Measurements from ENCODE around the gene COPE.

COPE gene

DNA sequence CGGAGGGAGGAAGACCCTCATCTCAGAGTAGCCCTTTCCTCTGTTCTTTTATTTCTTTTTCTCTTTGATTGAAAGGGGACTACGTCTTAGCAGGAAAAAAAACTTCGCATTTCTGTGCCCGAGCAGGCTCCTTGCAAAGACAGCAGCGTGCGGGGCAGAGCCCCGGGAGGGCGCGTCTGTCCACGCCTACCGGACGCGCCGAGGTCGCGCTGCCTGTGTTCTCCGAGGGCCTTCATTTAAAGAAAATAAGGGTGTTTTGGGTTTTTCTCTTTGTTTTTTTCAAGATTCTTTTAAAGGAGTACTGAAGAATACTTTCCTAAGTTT is 52.4 kb downstream of the COPE start:
- no peak for DNase-seq (ENCODE audit: low read depth)

DNA sequence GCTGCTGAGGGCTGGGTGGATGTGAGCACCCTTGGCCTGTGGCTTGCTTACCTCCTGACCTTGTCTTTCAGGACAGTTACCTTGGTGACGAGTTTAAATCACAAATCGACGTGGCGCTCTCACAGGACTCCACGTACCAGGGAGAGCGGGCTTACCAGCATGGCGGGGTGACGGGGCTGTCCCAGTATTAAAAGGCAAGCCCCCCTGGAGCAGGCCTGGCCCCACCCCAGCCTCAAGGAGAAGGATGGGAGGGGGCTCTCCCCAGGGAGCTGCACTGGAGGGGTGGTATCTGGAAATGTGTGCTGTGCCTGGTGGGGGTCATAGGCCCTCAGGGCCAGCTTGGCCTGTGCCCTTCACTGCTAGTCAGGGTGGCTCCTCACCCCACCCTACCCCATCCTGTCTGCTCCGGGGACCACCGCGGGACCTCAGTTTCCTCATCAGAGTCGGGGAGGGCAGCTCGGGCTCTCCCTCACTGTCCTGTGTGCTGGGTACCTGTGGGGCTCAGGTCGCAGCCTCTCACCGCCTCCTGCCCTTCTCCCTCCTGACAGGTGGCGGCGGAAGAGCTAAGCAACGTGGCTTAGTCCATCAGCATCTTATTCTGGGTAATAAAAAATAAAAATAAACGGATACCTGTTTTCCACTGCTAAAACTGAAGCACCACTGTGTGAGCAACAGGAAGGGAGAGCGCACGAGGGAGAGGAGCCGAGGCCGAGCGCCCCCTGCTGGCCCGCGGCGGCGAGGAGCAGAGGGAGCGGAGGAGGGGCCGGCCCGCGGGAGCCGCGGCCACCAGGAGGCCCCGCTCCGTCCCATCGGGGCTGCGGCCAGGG is 53.0 kb downstream of the COPE start:
- DNase-seq (ENCODE audit: low read depth), result peak; percentile 24

DNA sequence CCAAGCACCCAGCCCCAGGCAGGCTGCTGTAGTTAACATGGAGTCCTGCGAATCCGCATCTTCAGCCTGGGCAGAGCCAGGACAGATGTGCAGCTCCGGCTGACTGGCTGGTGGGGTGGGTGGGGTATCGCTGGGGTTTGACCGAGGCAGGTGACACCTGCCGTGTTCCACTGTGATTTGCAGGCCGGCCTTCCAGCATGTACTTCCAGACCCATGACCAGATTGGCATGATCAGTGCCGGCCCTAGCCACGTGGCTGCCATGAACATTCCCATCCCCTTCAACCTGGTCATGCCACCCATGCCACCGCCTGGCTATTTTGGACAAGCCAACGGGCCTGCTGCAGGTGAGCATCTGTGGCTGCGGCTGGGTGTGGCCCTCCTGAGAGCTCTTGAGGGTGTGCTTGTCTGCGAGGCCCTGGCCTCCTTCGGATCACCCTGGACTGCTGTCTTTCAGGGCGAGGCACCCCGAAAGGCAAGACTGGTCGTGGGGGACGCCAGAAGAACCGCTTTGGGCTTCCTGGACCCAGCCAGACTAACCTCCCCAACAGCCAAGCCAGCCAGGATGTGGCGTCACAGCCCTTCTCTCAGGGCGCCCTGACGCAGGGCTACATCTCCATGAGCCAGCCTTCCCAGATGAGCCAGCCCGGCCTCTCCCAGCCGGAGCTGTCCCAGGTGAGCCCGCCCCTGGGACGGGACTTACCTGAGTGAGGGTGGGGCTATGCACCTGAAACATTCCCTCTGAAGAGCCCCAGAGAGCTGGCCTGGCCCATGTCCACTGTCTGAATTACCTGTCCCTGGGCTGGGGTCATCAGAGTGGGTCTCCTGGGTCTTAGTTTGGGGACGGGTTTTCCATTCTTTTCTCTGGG is 53.8 kb downstream of the COPE start:
- no peak for DNase-seq (ENCODE audit: low read depth)

DNA sequence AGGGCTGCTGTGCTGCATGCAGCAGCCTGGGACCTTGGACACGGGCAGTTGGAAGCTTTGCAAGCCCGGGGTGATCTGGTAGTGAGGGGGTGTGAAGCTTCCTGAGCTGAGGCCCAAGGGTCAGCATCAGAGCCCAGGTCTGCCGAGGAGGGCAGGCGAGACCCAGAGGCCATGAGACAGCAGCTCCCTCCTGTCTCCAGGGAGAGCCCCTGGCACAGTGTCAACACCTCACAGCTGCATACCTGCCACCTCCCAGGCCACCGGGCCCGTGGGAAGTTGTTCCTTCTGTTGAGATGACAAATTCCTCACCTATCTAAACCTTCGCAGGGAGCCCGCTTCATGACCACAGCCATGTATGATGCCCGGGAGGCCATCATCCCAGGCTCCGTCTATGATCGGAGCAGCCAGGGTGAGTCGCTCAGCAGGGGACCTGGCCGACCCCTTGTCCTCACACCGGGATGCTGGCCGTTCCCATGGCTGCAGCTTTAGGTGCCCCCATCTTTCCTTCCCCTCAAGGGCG is 55.3 kb downstream of the COPE start:
- DNase-seq (ENCODE audit: low read depth), result no peak

DNA sequence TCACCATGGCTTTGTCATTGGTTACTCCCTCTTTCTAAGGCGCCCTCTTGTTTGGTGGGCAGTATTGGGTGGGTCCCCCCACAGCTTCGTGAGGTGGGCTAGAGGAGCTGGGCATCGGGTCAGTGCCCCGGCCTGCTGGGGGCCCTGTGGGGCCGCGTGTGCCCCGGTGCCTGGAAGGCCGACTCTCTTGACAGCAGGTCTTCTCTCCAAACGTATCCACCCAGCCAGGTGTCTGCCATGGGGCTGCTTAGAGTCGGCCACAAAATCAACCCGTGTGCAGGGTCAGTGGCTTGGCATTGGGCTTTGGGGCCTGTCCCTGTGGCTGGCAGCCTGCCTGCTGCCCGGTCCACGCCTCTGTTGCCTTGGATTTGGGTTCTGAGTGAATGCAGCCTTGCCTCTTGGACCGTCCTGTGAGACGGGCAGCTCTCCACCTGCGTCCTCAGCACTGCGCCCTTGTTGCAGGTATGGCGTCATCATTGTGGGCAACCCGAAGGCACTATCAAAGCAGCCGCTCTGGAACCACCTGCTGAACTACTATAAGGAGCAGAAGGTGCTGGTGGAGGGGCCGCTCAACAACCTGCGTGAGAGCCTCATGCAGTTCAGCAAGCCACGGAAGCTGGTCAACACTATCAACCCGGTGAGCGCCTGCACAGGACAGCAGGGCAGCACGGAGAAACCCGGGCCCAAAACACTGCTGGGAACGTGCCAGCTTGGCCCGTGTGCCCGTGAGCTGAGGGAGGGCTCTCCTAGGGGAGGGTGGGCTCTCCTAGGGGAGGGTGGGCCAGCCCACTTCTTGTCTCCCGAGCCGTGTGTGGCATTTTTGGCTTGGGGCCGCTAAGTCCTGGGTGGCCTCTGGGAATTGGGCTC is 56.0 kb downstream of the COPE start:
- no peak for DNase-seq (ENCODE audit: low read depth)

DNA sequence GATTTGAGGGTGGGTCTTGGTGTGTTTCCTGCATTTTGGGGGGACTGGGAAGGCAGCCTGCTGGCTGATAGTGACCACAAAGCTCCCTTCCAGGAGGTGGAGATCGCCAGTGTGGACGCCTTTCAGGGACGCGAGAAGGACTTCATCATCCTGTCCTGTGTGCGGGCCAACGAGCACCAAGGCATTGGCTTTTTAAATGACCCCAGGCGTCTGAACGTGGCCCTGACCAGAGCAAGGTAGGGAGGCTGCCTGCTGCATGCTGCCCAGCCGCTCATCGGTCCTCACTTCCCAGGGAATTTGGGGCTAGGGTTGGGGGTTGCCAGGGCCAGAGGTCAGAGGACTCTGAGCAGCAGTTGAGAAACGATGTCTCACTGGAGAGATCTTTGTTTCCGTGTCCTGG is 57.3 kb downstream of the COPE start:
- DNase-seq (ENCODE audit: low read depth), result no peak

DNA sequence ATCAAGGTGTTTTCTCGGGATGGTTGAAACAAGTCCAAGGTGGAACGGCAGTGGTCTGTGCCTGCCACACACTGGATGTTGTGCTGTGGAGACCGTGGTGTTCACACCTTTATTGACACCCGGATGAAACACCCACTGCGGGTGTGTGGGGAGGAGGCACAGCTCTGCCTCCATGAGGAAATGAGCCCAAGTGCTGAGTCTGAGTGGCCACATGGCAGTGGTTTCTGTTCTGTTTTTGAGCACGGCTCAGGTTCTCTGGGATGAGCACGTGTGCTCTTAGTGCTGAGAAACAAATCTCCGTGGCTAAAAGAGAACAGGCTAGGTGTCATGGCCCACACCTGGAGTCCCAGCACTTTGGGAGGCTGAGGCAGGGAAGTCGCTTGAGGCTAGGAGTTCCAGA is 58.0 kb downstream of the COPE start:
- DNase-seq (ENCODE audit: low read depth), result no peak

DNA sequence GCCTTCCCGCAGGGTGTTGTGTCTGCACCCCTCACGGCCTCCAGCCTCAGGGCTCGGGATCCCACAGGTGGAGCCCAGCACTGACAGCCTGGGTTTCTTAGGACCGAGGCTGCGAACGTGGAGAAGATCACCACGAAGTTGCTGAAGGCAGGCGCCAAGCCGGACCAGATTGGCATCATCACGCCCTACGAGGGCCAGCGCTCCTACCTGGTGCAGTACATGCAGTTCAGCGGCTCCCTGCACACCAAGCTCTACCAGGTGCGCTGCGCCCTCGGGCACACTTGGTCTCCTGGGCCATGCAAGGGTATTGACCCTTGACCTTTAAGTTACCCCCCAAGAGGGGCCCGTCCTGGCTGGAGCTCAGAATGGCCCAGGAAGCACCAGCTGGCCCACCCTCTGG is 58.5 kb downstream of the COPE start:
- DNase-seq (ENCODE audit: low read depth), result no peak

DNA sequence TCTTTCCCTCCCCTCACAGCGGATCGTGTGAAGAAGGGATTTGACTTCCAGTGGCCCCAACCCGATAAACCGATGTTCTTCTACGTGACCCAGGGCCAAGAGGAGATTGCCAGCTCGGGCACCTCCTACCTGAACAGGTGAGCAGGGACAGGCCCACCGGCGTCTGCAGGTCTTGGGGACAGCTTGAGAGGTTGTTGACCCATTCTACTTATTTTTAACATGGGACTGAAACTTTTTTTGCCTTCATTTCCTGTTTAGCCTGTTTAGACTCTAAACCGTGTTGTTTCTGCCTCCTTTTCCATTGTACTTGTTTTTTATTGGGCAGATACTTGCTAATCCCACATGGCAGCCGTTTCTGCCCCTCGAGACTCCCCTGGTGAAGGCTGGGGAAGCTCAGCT is 58.9 kb downstream of the COPE start:
- no peak for DNase-seq (ENCODE audit: low read depth)

DNA sequence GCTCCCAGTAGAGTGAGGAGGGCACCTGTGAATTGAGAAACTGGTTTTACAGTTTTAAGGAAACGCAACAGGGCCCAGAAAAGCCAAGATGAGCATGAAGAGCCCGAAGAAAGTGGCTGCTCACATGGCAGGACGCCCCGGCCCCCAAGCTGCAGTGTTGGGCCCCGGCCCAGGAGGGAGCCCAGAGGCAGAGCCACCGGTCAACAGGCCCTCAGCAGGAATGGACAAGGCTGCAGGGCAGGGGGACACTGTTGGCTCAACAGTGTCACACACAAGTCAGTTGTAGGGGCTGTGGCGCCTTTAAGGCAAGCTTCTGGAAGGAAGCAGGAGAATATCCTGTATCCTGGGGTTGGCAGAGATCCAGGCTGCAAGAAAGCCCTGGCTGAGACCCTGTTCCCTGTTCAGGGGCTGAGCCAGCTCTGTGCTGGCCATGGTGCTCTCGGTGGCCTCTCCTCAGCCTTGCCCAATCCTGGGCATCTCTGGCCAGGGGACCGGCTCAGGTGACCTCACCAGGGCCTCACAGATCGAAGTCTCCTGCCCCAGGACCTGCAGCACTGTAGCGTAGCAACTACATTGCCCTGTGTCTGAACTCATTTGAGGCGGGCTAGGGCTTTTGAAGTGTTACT is 59.4 kb downstream of the COPE start:
- DNase-seq (ENCODE audit: low read depth), result no peak

DNA sequence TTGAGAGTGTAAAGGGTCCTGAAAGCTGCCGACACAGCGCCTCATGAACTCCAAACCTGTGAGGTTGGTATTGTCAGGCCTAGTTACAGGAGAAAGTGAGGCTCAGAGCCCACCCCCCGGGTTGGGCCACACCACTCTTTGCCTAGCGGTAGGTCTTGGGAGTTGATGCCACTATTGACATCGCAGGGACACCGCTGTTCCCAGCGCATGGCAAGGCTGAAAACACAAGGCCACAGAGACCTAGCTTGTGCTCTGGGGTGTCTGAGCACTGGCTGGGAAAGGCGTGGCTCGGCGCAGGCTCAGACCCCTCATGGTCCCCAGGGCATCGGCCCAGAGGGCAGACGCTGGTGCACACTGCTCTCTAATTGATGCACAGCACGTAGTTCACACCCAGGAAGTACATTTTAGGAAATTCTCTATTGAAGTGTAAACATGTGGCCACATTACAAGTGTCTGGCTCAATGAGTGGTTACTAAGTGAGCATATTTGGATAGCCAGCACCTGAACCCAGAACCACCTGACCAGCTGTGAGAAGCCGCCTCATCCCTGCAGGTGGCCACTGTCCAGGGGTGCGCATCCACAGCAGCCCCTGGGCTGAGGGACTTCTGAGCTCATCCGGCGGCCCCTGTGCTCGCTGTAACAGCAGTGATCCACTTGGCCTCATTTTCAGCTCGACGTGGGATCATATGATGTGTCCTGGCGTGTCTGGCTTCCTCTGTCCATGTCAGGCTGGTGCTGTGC is 60.1 kb downstream of the COPE start:
- DNase-seq (ENCODE audit: low read depth), result no peak

DNA sequence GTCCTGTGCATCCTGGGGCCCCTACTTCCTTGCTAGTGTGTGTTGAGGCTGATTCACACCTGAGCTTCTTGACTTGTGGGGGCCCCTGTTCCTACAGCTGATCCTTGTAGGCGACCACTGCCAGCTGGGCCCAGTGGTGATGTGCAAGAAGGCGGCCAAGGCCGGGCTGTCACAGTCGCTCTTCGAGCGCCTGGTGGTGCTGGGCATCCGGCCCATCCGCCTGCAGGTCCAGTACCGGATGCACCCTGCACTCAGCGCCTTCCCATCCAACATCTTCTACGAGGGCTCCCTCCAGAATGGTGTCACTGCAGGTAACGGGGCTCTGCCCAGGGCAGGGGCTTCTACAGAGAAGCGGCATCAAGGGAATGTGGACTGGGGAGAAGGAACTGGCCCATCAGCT is 62.0 kb downstream of the COPE start:
- no peak for DNase-seq (ENCODE audit: low read depth)

DNA sequence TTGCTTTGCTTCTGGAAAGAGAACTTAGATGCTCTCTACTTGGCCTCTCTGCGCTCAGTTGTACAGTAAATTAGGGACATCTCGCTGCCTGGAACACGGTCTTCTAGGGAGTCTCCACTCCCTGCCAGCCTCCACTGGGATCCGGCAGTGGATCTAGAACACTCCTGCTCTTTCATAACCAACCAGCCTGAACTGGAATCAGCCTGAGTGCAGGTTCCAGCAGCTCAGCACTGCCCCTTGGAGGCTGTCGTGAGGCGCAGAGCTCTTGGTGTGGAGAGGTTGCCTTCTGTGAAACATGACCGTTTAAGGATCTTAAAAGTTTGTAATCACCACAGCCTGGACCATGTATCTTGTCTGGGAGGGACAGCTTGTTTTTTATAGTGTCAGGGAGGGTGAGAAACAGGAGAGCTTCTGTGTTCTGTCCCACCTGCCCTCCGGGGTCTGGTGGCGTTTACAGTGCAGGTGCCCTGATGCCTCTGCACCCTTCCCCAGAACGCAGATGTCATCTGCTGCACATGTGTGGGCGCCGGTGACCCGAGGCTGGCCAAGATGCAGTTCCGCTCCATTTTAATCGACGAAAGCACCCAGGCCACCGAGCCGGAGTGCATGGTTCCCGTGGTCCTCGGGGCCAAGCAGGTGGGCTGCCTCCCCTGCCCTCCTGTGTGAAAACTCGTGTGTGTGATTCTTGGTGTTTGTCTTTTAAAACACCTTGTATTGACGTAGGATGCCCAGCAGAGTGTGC is 62.6 kb downstream of the COPE start:
- no peak for DNase-seq (ENCODE audit: low read depth)

DNA sequence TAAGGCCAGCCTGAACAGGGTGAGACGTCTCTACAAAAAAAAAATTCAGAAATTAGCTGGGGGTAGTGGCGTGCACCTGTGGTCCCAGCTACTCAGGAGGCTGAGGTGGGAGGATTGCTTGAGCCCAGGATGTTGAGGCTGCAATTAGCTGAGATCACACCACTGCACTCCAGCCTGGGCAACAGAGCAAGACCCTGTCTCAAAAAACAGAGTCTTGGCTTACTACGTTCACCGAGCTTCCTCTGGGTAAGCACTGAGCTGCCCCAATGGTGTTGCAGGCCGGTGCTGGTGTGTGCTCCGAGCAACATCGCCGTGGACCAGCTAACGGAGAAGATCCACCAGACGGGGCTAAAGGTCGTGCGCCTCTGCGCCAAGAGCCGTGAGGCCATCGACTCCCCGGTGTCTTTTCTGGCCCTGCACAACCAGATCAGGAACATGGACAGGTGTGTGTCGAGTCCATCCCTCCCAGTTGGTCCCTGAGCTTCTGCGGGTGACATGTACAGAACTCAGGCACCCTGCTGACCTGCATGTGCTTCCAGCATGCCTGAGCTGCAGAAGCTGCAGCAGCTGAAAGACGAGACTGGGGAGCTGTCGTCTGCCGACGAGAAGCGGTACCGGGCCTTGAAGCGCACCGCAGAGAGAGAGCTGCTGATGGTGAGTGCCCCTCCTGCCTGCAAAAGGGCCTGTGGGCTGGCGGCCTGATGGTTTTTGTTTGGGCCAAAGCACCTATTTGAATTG is 63.4 kb downstream of the COPE start:
- DNase-seq (ENCODE audit: low read depth), result no peak

DNA sequence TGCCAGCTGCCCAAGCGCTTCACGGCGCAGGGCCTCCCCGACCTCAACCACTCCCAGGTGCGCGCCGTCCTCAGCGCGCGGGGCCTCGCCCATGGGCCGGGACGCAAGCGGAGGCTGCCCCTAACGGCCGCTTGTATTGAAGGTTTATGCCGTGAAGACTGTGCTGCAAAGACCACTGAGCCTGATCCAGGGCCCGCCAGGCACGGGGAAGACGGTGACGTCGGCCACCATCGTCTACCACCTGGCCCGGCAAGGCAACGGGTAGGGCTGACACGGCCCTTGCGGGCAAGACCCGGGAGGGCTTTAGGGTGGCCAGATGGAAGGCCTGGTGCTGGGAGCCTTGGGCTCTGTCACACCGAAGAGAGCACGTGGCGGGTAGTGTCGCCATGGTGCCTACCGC is 64.2 kb downstream of the COPE start:
- no peak for DNase-seq (ENCODE audit: low read depth)

DNA sequence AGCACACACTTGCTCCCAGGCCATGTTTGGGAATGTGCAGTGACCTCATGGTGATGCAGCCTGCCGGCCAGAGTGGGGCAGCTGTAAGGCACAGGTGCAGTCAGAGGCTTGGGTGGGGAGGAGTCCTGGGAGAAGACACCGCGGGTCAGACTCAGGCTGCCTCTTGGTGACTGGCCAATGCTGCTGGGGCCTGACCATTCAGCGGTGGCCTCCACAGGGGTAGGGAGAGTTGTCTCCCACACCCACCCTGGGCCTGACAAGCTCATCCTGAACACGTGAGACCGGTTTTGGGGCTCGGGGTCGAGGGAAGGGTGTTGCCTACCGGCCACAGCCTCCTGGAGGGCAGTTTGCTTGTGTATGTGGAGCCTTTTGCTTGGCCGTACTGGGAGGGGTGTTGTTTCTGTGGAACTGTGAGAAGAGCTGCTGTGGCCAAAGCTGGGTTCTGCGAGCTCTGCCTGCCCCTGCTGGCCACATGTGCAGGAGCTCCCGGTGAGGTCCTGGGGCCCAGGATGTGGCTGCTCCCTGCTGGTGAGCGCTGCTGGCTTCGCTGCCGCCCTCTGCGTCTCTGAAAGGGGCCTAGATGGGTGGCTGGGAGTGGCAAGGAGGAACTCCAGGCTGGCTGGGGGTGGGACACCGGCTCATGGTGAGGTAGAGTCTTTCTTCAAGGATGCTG is 65.3 kb downstream of the COPE start:
- no peak for DNase-seq (ENCODE audit: low read depth)

DNA sequence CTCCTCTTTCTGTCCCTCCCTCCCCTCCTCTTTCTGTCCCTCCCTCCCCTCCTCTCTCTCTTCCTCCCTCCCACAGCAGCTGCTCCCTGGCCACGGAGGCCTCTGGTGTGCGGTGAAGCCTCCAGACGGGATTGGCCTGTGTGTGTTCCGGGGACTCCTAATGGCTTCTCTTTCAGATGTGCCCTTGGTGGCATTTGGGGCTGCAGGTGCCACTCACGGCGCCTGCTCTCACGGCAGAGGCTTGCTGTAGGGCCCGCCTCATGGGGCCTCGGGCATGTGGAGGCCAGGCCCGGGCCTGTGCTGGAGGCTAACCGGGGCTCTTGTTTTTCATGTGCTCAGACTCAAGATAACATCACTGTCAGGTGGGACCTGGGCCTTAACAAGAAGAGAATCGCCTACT is 66.5 kb downstream of the COPE start:
- DNase-seq (ENCODE audit: low read depth), result no peak

DNA sequence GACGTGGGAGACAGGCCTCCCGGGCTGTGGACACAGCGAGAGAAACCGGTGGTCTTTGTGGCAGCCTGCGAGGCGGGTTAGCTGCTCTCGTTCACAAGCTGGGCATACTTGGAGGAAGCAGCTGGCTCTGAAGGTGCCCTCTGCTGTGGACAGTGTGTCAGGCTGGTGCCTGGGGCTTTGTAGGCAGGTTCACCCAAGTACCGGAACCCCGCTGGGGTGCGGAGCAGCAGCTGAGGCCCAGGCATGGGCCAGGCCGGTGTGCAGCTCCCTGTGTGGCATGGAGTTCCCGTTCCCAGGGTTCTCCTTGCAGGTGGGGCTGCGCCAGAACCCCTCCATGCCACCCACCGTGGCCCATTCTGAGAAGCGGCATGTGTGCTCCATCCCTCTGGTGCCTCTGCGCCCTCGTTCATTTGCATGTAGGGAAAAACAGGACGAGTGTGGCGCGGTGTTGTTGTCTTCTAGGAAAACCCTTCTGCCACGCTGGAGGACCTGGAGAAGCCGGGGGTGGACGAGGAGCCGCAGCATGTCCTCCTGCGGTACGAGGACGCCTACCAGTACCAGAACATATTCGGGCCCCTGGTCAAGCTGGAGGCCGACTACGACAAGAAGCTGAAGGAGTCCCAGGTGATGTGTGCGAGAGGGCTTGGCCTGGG is 67.4 kb downstream of the COPE start:
- DNase-seq (ENCODE audit: low read depth), result no peak
